Ishikawa (cell line): Measurements from ENCODE around the gene SBF2.

Experiments used
- CEBPB ChIP-seq: IDR thresholded peaks from 2 replicates; pipeline ENCODE4 v1.6.1; 2012
- EGR1 ChIP-seq: IDR thresholded peaks from 2 replicates; pipeline ENCODE4 v1.6.1; 2012
- EP300 ChIP-seq: IDR thresholded peaks from 2 replicates; pipeline ENCODE4 v1.6.1; 2012; ENCODE audit warnings: borderline replicate concordance
- FOXM1 ChIP-seq: IDR thresholded peaks from 2 replicates; pipeline ENCODE4 v1.6.1; 2012; ENCODE audit warnings: low read depth, borderline replicate concordance
- NFIC ChIP-seq: IDR thresholded peaks from 2 replicates; pipeline ENCODE4 v1.6.1; 2012
- RAD21 ChIP-seq: IDR thresholded peaks from 2 replicates; pipeline ENCODE4 v1.6.1; 2012; ENCODE audit warnings: low read depth
- TCF12 ChIP-seq: IDR thresholded peaks from 2 replicates; pipeline ENCODE4 v1.6.1; 2012; ENCODE audit warnings: low read depth
- TEAD4 ChIP-seq: IDR thresholded peaks from 2 replicates; pipeline ENCODE4 v1.6.1; 2012
- YY1 ChIP-seq: IDR thresholded peaks from 2 replicates; pipeline ENCODE4 v1.6.1; 2012; ENCODE audit warnings: low read depth
- ZBTB7A ChIP-seq: IDR thresholded peaks from 2 replicates; pipeline ENCODE4 v1.6.1; 2012; ENCODE audit warnings: low read depth
- TF ChIP-seq, protein P1 (sequence below): IDR thresholded peaks from 2 replicates; pipeline ENCODE4 v1.6.1; 2012; ENCODE audit warnings: low read depth, mild to moderate bottlenecking
- TF ChIP-seq, protein P2 (sequence below): IDR thresholded peaks from 2 replicates; pipeline ENCODE4 v1.6.1; 2012
- TF ChIP-seq, protein P3 (sequence below): IDR thresholded peaks from 2 replicates; pipeline ENCODE4 v1.6.1; 2012

DNA sequence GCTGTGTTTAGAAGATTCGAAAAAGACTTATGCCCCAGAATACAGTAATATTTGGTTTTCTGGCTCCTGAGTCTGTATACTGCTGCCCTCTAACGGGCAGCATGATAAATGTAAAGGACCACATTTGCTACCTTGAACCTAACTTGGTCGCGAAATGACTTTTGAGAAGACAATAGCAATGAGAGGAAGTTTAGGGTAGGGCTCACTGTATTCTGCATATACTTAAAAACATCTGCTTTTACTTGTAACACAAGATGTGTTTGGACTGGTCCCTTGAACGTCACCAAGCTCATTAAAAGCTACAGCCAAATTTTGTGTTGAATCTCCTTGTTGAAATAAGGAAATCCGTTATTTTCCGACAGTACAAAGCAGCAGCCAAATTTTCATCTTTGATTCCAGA, 321.0 kb downstream of the SBF2 start:
- no peak for TF ChIP-seq FOXM1
- TF ChIP-seq ZBTB7A: no peak
- no peak for TF ChIP-seq TCF12
- TF ChIP-seq EP300: no peak
- TF ChIP-seq RAD21: peak; percentile 67
- TF ChIP-seq, protein P1, sequence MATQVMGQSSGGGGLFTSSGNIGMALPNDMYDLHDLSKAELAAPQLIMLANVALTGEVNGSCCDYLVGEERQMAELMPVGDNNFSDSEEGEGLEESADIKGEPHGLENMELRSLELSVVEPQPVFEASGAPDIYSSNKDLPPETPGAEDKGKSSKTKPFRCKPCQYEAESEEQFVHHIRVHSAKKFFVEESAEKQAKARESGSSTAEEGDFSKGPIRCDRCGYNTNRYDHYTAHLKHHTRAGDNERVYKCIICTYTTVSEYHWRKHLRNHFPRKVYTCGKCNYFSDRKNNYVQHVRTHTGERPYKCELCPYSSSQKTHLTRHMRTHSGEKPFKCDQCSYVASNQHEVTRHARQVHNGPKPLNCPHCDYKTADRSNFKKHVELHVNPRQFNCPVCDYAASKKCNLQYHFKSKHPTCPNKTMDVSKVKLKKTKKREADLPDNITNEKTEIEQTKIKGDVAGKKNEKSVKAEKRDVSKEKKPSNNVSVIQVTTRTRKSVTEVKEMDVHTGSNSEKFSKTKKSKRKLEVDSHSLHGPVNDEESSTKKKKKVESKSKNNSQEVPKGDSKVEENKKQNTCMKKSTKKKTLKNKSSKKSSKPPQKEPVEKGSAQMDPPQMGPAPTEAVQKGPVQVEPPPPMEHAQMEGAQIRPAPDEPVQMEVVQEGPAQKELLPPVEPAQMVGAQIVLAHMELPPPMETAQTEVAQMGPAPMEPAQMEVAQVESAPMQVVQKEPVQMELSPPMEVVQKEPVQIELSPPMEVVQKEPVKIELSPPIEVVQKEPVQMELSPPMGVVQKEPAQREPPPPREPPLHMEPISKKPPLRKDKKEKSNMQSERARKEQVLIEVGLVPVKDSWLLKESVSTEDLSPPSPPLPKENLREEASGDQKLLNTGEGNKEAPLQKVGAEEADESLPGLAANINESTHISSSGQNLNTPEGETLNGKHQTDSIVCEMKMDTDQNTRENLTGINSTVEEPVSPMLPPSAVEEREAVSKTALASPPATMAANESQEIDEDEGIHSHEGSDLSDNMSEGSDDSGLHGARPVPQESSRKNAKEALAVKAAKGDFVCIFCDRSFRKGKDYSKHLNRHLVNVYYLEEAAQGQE: no peak
- TF ChIP-seq YY1: no peak
- no peak for TF ChIP-seq EGR1
- TF ChIP-seq, protein P2, sequence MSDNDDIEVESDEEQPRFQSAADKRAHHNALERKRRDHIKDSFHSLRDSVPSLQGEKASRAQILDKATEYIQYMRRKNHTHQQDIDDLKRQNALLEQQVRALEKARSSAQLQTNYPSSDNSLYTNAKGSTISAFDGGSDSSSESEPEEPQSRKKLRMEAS: no peak
- TF ChIP-seq CEBPB: no peak
- TF ChIP-seq, protein P3, sequence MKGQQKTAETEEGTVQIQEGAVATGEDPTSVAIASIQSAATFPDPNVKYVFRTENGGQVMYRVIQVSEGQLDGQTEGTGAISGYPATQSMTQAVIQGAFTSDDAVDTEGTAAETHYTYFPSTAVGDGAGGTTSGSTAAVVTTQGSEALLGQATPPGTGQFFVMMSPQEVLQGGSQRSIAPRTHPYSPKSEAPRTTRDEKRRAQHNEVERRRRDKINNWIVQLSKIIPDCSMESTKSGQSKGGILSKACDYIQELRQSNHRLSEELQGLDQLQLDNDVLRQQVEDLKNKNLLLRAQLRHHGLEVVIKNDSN: no peak
- TF ChIP-seq NFIC: no peak
- TF ChIP-seq TEAD4: no peak
